Gastrocnemius medialis (tissue), 4 donors: ENCODE data around the gene KRT20.

Experiments
- CTCF ChIP-seq, 5 experiments: fragments of 450-650 bp in 3 of 5; fragments of 200-600 bp in 2 of 5; sonication (generic) in 2 of 5; IDR thresholded peaks in 4 of 5; conservative IDR thresholded peaks in 1 of 5; 1 replicate in 4 of 5; 2 replicates in 1 of 5; pipeline ENCODE4 v1.5.1; 2016 to 2019; ENCODE audit warnings: antibody characterized with exemption in 5 of 5, mild to moderate bottlenecking in 3 of 5, moderate library complexity in 3 of 5
- POLR2A ChIP-seq, 2 donors: fragments of 450-650 bp; IDR thresholded peaks; one replicate each; pipeline ENCODE4 v1.6.1; 2017; ENCODE audit warnings: antibody characterized with exemption in 2 of 2, mild to moderate bottlenecking in 2 of 2, moderate library complexity in 2 of 2

- no peak for TF ChIP-seq CTCF (IDR thresholded peaks at IDR 0.05 in 4 of 5, conservative IDR thresholded peaks at IDR 0.05 in 1 of 5)
- no peak for TF ChIP-seq POLR2A (IDR thresholded peaks at IDR 0.05)
These were observed 3.2 kb upstream of the KRT20 start for GRCh38 chr17:40888196-40888720.
